Natural killer cell treated with Interleukin-12 subunit alpha and Interleukin-12 subunit beta and Interleukin-15 and Interleukin-18, amount 100 ng/mL, for 72 hours (primary cell): ENCODE measurements around the gene APLF. TPM values are rescaled to one million over a fixed set of nuclear protein-coding genes. Genes with fewer than 3 reads are reported as not detected.
"Not testable (repeated sequence)": the region's sequence is repeated elsewhere in the genome, so short reads cannot be mapped to it uniquely, and the experiment has no call there.

Source experiments
- ATAC-seq, 2 donors: fragments of 150-1000 bp; cut with Tn5 transposase in 1 of 2; sonication (Bioruptor Pico), chemical (Tn5 transposase) in 1 of 2; 2 replicates each; pipeline ENCODE4 v1.10.0; 2021
- DNase-seq: peaks from one replicate; pipeline ENCODE4 v3.0.0; 2022; ENCODE audit warnings: low spot score
- H3K27ac Mint-ChIP-seq, 2 donors: 1 replicate in 1 of 2; 2 replicates in 1 of 2; pipeline ENCODE4 v1.8.0; 2022; ENCODE audit warnings: mixed read lengths in 2 of 2, mild to moderate bottlenecking in 1 of 2, moderate library complexity in 1 of 2
- H3K27me3 Mint-ChIP-seq, 2 donors: 1 replicate in 1 of 2; 2 replicates in 1 of 2; pipeline ENCODE4 v1.8.0; 2022; ENCODE audit warnings: mixed read lengths in 2 of 2
- H3K36me3 Mint-ChIP-seq: one replicate; pipeline ENCODE4 v1.8.0; 2022; ENCODE audit warnings: mixed read lengths
- H3K4me1 Mint-ChIP-seq, 2 donors: 1 replicate in 1 of 2; 2 replicates in 1 of 2; pipeline ENCODE4 v1.8.0; 2022; ENCODE audit warnings: low read depth in 2 of 2, mixed read lengths in 2 of 2, mild to moderate bottlenecking in 1 of 2
- H3K4me3 Mint-ChIP-seq: one replicate; pipeline ENCODE4 v1.8.0; 2022; ENCODE audit warnings: mixed read lengths
- H3K9me3 Mint-ChIP-seq: 2 replicates; pipeline ENCODE4 v1.8.0; 2022; ENCODE audit warnings: mixed read lengths
- total RNA-seq, 2 donors: library from RNA; stranded (reverse); gene quantifications; one replicate each; pipeline ENCODE4 v1.2.3, GENCODE V29; 2022

APLF gene
- total RNA-seq, 2 donors from 2014 or later: 2.0 to 3.2 TPM

GRCh38 chr2:68537011-68537410 lies 69.6 kb downstream of the APLF start:
- H3K27me3 Mint-ChIP-seq: no peaks in the 10 kb centered on the region
- no peak for ATAC-seq
- H3K36me3 Mint-ChIP-seq: no peaks in the 10 kb centered on the region
- DNase-seq: no peak
- H3K4me1 Mint-ChIP-seq: no peaks in the 10 kb centered on the region
- no peaks in the 10 kb centered on the region for H3K9me3 Mint-ChIP-seq
- no peak overlapping the region for H3K27ac Mint-ChIP-seq
- no peak overlapping the region for H3K4me3 Mint-ChIP-seq

- ATAC-seq: peak in 1 of 2 donors; percentile 73
- no peaks in the 10 kb centered on the region for H3K27me3 Mint-ChIP-seq
Observed at GRCh38 chr2:68537809-68538208, 70.4 kb downstream of the APLF start.

GRCh38 chr2:68544811-68545210 lies 77.4 kb downstream of the APLF start:
- Mint-ChIP-seq H3K4me3 (no peak overlapping the region), H3K9me3 (no peaks in the 10 kb centered on the region), H3K36me3 (no peaks in the 10 kb centered on the region), H3K27me3 (no peaks in the 10 kb centered on the region), H3K27ac (no peak overlapping the region), H3K4me1 (no peaks in the 10 kb centered on the region)
- DNase-seq: no peak
- no peak for ATAC-seq

More at GRCh38 chr2:68537809-68538208, 70.4 kb downstream of the APLF start:
- Mint-ChIP-seq H3K36me3 (no peaks in the 10 kb centered on the region), H3K4me3 (no peak overlapping the region), H3K27ac (no peak overlapping the region), H3K4me1 (no peaks in the 10 kb centered on the region), H3K9me3 (no peaks in the 10 kb centered on the region)
- no peak for DNase-seq

- no peaks in the 10 kb centered on the region for H3K36me3 Mint-ChIP-seq
- H3K27me3 Mint-ChIP-seq: peaks cover 0 to 3% of the 10 kb centered on the region in 2 donors
- no peak overlapping the region for H3K27ac Mint-ChIP-seq
- H3K4me3 Mint-ChIP-seq: no peak overlapping the region
- no peaks in the 10 kb centered on the region for H3K4me1 Mint-ChIP-seq
- no peaks in the 10 kb centered on the region for H3K9me3 Mint-ChIP-seq
- ATAC-seq (no peak), DNase-seq (no peak)
Observed at GRCh38 chr2:68548396-68548795, 81.0 kb downstream of the APLF start.

GRCh38 chr2:68553098-68553497 lies 85.7 kb downstream of the APLF start:
- H3K4me1 Mint-ChIP-seq: no peaks in the 10 kb centered on the region
- H3K36me3 Mint-ChIP-seq: no peaks in the 10 kb centered on the region
- DNase-seq (no peak), ATAC-seq (no peak)
- H3K27ac Mint-ChIP-seq: no peak overlapping the region
- H3K27me3 Mint-ChIP-seq: peaks cover 0 to 3% of the 10 kb centered on the region in 2 donors
- no peaks in the 10 kb centered on the region for H3K9me3 Mint-ChIP-seq
- no peak overlapping the region for H3K4me3 Mint-ChIP-seq

- H3K36me3 Mint-ChIP-seq, DNase-seq, H3K4me3 Mint-ChIP-seq, ATAC-seq, H3K27ac Mint-ChIP-seq, H3K9me3 Mint-ChIP-seq: not testable (repeated sequence)
- Mint-ChIP-seq H3K27me3 (peaks cover 5 to 11% of the 10 kb centered on the region in 2 donors), H3K4me1 (peaks cover 3 to 16% of the 10 kb centered on the region in 2 donors)
Observed at GRCh38 chr2:68555425-68556206, 88.2 kb downstream of the APLF start.

- no peak overlapping the region for H3K27ac Mint-ChIP-seq
- H3K27me3 Mint-ChIP-seq: peaks cover 5 to 9% of the 10 kb centered on the region in 2 donors
- DNase-seq (no peak), ATAC-seq (no peak)
- no peaks in the 10 kb centered on the region for H3K9me3 Mint-ChIP-seq
- no peak overlapping the region for H3K4me3 Mint-ChIP-seq
- H3K36me3 Mint-ChIP-seq: no peaks in the 10 kb centered on the region
- H3K4me1 Mint-ChIP-seq: peaks cover 3 to 16% of the 10 kb centered on the region in 2 donors
Observed at GRCh38 chr2:68556381-68556780, 89.0 kb downstream of the APLF start.

- Mint-ChIP-seq H3K27me3 (peaks cover 5 to 8% of the 10 kb centered on the region in 2 donors), H3K36me3 (no peaks in the 10 kb centered on the region)
Observed at GRCh38 chr2:68558576-68558975, 91.2 kb downstream of the APLF start.

GRCh38 chr2:68559692-68560091 lies 92.3 kb downstream of the APLF start:
- no peaks in the 10 kb centered on the region for H3K9me3 Mint-ChIP-seq
- H3K4me1 Mint-ChIP-seq: peaks cover 3 to 16% of the 10 kb centered on the region in 2 donors
- H3K27me3 Mint-ChIP-seq: peaks cover 5 to 8% of the 10 kb centered on the region in 2 donors
- ATAC-seq: peak in 1 of 2 donors; percentile 52
- H3K27ac Mint-ChIP-seq: peak overlapping the region in 1 of 2 donors; percentile 37
- no peak for DNase-seq
- H3K4me3 Mint-ChIP-seq: peak overlapping the region; percentile 67
- H3K36me3 Mint-ChIP-seq: no peaks in the 10 kb centered on the region

More at GRCh38 chr2:68558576-68558975, 91.2 kb downstream of the APLF start:
- no peak for ATAC-seq
- H3K27ac Mint-ChIP-seq: peak overlapping the region in 1 of 2 donors; percentile 37
- H3K4me1 Mint-ChIP-seq: peaks cover 3 to 16% of the 10 kb centered on the region in 2 donors
- no peak overlapping the region for H3K4me3 Mint-ChIP-seq
- H3K9me3 Mint-ChIP-seq: no peaks in the 10 kb centered on the region
- DNase-seq: no peak

GRCh38 chr2:68560545-68560944 lies 93.2 kb downstream of the APLF start:
- Mint-ChIP-seq H3K27me3 (peaks cover 5 to 8% of the 10 kb centered on the region in 2 donors), H3K36me3 (no peaks in the 10 kb centered on the region), H3K27ac (no peak overlapping the region), H3K4me3 (no peak overlapping the region), H3K9me3 (no peaks in the 10 kb centered on the region), H3K4me1 (peaks cover 3 to 16% of the 10 kb centered on the region in 2 donors)
- DNase-seq (no peak), ATAC-seq (no peak)

- H3K27me3 Mint-ChIP-seq: peaks cover 5 to 8% of the 10 kb centered on the region in 2 donors
- no peak for ATAC-seq
- H3K4me1 Mint-ChIP-seq: peaks cover 3 to 16% of the 10 kb centered on the region in 2 donors
- H3K4me3 Mint-ChIP-seq: no peak overlapping the region
- H3K36me3 Mint-ChIP-seq: no peaks in the 10 kb centered on the region
- no peak overlapping the region for H3K27ac Mint-ChIP-seq
- no peak for DNase-seq
- H3K9me3 Mint-ChIP-seq: no peaks in the 10 kb centered on the region
Observed at GRCh38 chr2:68561372-68561771, 94.0 kb downstream of the APLF start.

GRCh38 chr2:68562934-68563333 lies 95.5 kb downstream of the APLF start:
- H3K9me3 Mint-ChIP-seq: no peaks in the 10 kb centered on the region
- H3K4me1 Mint-ChIP-seq: peaks cover 3 to 16% of the 10 kb centered on the region in 2 donors
- H3K27ac Mint-ChIP-seq: no peak overlapping the region
- peaks cover 5 to 8% of the 10 kb centered on the region in 2 donors for H3K27me3 Mint-ChIP-seq
- ATAC-seq (no peak), DNase-seq (no peak)
- H3K36me3 Mint-ChIP-seq: no peaks in the 10 kb centered on the region
- H3K4me3 Mint-ChIP-seq: no peak overlapping the region

DNA sequence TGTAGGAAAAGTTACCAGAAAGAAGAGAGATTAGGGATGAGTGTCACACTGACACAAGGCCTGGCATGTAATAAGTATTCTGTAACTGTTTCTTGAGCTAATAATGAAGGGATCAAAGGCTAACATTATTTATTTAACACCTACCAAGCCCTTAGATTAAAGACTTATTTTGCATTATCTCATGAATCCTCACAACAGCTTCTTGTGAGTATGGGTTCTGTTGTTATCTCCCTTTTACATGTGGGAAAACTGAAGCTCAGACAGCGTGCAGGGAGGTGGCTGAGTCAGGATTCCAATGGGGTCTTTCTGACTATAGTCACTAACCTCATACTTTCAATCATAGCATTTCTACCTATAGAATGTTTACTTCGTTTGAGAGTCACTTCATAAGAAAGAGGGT lies 97.0 kb downstream of the APLF start:
- H3K9me3 Mint-ChIP-seq: no peaks in the 10 kb centered on the region
- DNase-seq (no peak), ATAC-seq (no peak)
- H3K27me3 Mint-ChIP-seq: peaks cover 2 to 5% of the 10 kb centered on the region in 2 donors
- peaks cover 3 to 6% of the 10 kb centered on the region in 2 donors for H3K4me1 Mint-ChIP-seq
- H3K4me3 Mint-ChIP-seq: no peak overlapping the region
- no peak overlapping the region for H3K27ac Mint-ChIP-seq
- no peaks in the 10 kb centered on the region for H3K36me3 Mint-ChIP-seq

DNA sequence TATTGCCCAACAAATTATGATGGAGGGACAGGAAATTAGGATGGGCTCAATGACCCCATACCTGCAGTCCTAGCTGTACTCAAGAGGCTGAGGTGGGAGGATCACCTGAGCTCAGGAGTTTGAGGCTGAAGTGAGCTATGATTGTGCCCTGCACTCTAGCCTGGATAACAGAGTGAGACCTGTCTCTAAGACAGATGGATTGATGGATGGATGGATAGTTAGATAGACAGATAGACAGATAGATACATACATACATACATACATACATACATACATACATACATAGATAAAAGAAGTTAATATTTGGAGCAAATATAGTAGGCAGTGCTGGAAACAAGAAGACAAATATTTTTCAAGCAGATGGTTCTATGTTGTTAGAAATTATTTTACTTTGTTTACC lies 97.9 kb downstream of the APLF start:
- no peaks in the 10 kb centered on the region for H3K36me3 Mint-ChIP-seq
- ATAC-seq (no peak), DNase-seq (no peak)
- H3K4me3 Mint-ChIP-seq: no peak overlapping the region
- no peak overlapping the region for H3K27ac Mint-ChIP-seq
- H3K4me1 Mint-ChIP-seq: no peaks in the 10 kb centered on the region
- no peaks in the 10 kb centered on the region for H3K27me3 Mint-ChIP-seq
- no peaks in the 10 kb centered on the region for H3K9me3 Mint-ChIP-seq
